ENCODE results near the gene ZNF331.
"Not testable (repeated sequence)": the region's sequence is repeated elsewhere in the genome, so short reads cannot be mapped to it uniquely, and the experiment has no call there.

DNA sequence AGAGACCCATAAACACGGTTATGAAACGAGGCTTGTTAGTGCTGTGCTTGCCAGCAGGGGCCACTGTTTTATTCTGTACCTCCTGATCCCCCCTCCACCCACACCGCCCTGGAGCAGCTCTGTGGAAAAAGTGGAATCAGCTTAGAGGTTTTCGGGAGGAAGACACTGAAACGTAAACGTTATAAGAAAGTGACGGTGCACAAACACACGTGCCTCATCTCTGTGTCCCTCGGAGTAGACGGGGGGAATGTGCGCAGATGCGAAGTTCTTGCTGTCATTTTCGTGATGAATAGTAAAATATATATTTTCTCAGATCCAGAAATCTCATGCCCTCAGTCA, 33.6 kb upstream of the ZNF331 start:
- not testable (repeated sequence) for TF ChIP-seq EZH2phosphoT487 (IDR thresholded peaks at IDR 0.05; ENCODE audit: low read depth)
- TF ChIP-seq, protein P1, sequence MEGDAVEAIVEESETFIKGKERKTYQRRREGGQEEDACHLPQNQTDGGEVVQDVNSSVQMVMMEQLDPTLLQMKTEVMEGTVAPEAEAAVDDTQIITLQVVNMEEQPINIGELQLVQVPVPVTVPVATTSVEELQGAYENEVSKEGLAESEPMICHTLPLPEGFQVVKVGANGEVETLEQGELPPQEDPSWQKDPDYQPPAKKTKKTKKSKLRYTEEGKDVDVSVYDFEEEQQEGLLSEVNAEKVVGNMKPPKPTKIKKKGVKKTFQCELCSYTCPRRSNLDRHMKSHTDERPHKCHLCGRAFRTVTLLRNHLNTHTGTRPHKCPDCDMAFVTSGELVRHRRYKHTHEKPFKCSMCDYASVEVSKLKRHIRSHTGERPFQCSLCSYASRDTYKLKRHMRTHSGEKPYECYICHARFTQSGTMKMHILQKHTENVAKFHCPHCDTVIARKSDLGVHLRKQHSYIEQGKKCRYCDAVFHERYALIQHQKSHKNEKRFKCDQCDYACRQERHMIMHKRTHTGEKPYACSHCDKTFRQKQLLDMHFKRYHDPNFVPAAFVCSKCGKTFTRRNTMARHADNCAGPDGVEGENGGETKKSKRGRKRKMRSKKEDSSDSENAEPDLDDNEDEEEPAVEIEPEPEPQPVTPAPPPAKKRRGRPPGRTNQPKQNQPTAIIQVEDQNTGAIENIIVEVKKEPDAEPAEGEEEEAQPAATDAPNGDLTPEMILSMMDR (IDR thresholded peaks at IDR 0.05; ENCODE audit: low read depth, low read length): not testable (repeated sequence)
